GM04503 (cell line): ENCODE results near the gene UMAD1.
"Not testable (repeated sequence)": the region's sequence is repeated elsewhere in the genome, so short reads cannot be mapped to it uniquely, and the experiment has no call there.

Source experiments
- DNase-seq: peaks from one replicate; pipeline ENCODE4 v3.0.0-alpha.2; 2012; ENCODE audit warnings: low read depth

The UMAD1 gene

GRCh38 chr7:7798510-7798909 is 158.0 kb downstream of the UMAD1 start:
- no peak for DNase-seq

- no peak for DNase-seq
Observed at GRCh38 chr7:7799138-7799537, 158.6 kb downstream of the UMAD1 start.

GRCh38 chr7:7802531-7802930 is 162.0 kb downstream of the UMAD1 start:
- DNase-seq, result no peak

GRCh38 chr7:7803715-7804178 is 163.2 kb downstream of the UMAD1 start:
- no peak for DNase-seq

- not testable (repeated sequence) for DNase-seq
Observed at GRCh38 chr7:7804822-7805221, 164.3 kb downstream of the UMAD1 start.

- no peak for DNase-seq
Observed at GRCh38 chr7:7805511-7806153, 165.1 kb downstream of the UMAD1 start.

- no peak for DNase-seq
Observed at GRCh38 chr7:7808156-7808555, 167.6 kb downstream of the UMAD1 start.

GRCh38 chr7:7808626-7809025 is 168.1 kb downstream of the UMAD1 start:
- no peak for DNase-seq

- DNase-seq, result no peak
Observed at GRCh38 chr7:7810380-7810779, 169.8 kb downstream of the UMAD1 start.

GRCh38 chr7:7810826-7811225 is 170.3 kb downstream of the UMAD1 start:
- DNase-seq, result no peak

GRCh38 chr7:7812112-7812511 is 171.6 kb downstream of the UMAD1 start:
- DNase-seq, result no peak

- DNase-seq, result no peak
Observed at GRCh38 chr7:7815395-7815794, 174.8 kb downstream of the UMAD1 start.

GRCh38 chr7:7816084-7816483 is 175.5 kb downstream of the UMAD1 start:
- DNase-seq, result no peak

GRCh38 chr7:7816816-7817536 is 176.4 kb downstream of the UMAD1 start:
- DNase-seq, result no peak

- DNase-seq, result no peak
Observed at GRCh38 chr7:7817748-7818147, 177.2 kb downstream of the UMAD1 start.

GRCh38 chr7:7818179-7818578 is 177.6 kb downstream of the UMAD1 start:
- DNase-seq, result not testable (repeated sequence)

GRCh38 chr7:7819442-7820247 is 179.1 kb downstream of the UMAD1 start:
- no peak for DNase-seq

GRCh38 chr7:7820409-7820808 is 179.9 kb downstream of the UMAD1 start:
- DNase-seq, result no peak

- DNase-seq, result no peak
Observed at GRCh38 chr7:7820939-7821338, 180.4 kb downstream of the UMAD1 start.

- no peak for DNase-seq
Observed at GRCh38 chr7:7821517-7821916, 181.0 kb downstream of the UMAD1 start.

GRCh38 chr7:7825294-7825693 is 184.7 kb downstream of the UMAD1 start:
- DNase-seq, result not testable (repeated sequence)

GRCh38 chr7:7829667-7830066 is 189.1 kb downstream of the UMAD1 start:
- no peak for DNase-seq
